K562 (cell line): ENCODE results near the gene TMEM81. TPM values are rescaled to one million over a fixed set of nuclear protein-coding genes. Genes with fewer than 3 reads are reported as not detected.
A peak's percentile ranks its signal among the peaks of the same experiment; 100 is the strongest.

ENCODE experiments used
- ATAC-seq: fragments of 200-7000 bp; cut with Tn5 transposase; 3 replicates; pipeline ENCODE4 v1.9.1; 2020; ENCODE audit warnings: moderate library complexity
- BruUV-seq: library from RNA; stranded (reverse); fragments of 400-500 nt; replicated peaks from 2 replicates; lab custom pipeline; 2021; lab: Mats Ljungman, UMichigan
- CTCF ChIA-PET: fragments of 300-600 bp; formaldehyde crosslinking; extraction: SDS; loops from one replicate; lab custom pipeline; 2021; ENCODE audit warnings: low intra/inter-chr PET ratio; lab: Yijun Ruan, JAX
- POLR2A ChIA-PET: fragments of 300-600, 350-650 bp; sonication (Branson Sonifier 250); formaldehyde crosslinking; extraction: SDS; loops from one replicate; lab custom pipeline; 2021; ENCODE audit warnings: antibody characterized with exemption, inconsistent platforms; lab: Yijun Ruan, JAX
- DNase-seq, 4 experiments: peaks; one replicate each; pipeline versions ENCODE4 v3.0.0 to v3.0.0-alpha.2; 2011 to 2018; ENCODE audit warnings: low spot score in 3 of 4, mixed read lengths in 3 of 4; ENCODE audit errors: extremely low read depth in 1 of 4
- FAIRE-seq: peaks from 2 replicates; lab custom pipeline; 2011; peaks lifted over from hg19 to GRCh38; lab: Jason Lieb, UNC
- H2AFZ ChIP-seq: 2 replicates; pipeline ENCODE4 v1.6.0; 2011; ENCODE audit warnings: low read depth, low read length, control low read depth, inconsistent platforms
- H3K27ac ChIP-seq: fragments of 200-600 bp; 3 replicates; pipeline ENCODE4 v1.8.0; 2011; ENCODE audit warnings: low read depth, mild to moderate bottlenecking, control low read depth, inconsistent platforms, low read length, moderate library complexity, mixed read lengths; ENCODE audit errors: extremely low read depth
- H3K27me3 ChIP-seq, 2 experiments: fragments of 300-600 bp in 1 of 2; 2 replicates in 1 of 2; 3 replicates in 1 of 2; pipeline versions ENCODE4 v1.6.0 to v1.8.0; 2011; ENCODE audit warnings: inconsistent platforms in 2 of 2, low read length in 2 of 2, mild to moderate bottlenecking in 1 of 2, mixed read lengths in 1 of 2, moderate library complexity in 1 of 2; ENCODE audit not compliant: control insufficient read depth in 2 of 2, insufficient read depth in 2 of 2
- H3K36me3 ChIP-seq: fragments of 300-600 bp; 3 replicates; pipeline ENCODE4 v1.8.0; 2011; ENCODE audit warnings: mild to moderate bottlenecking, low read length, inconsistent platforms; ENCODE audit not compliant: control insufficient read depth, insufficient read depth
- H3K4me1 ChIP-seq, 2 experiments: fragments of 200-600 bp in 1 of 2; replicated peaks in 1 of 2; 2 replicates in 1 of 2; 3 replicates in 1 of 2; pipeline versions ENCODE4 v1.5.1 to v1.8.0; 2011; ENCODE audit warnings: inconsistent platforms in 2 of 2, low read length in 2 of 2, mild to moderate bottlenecking in 1 of 2, mixed read lengths in 1 of 2, moderate library complexity in 1 of 2; ENCODE audit not compliant: control insufficient read depth in 2 of 2, insufficient read depth in 2 of 2
- H3K4me2 ChIP-seq: 2 replicates; pipeline ENCODE4 v1.6.1; 2011; ENCODE audit warnings: low read length, control low read depth, inconsistent platforms, mixed read lengths; ENCODE audit not compliant: insufficient read depth
- H3K4me3 ChIP-seq: fragments of 200-600 bp; sonication (generic), shearing (Covaris generic); 2 replicates; pipeline ENCODE4 v1.5.1; 2016; ENCODE audit warnings: control low read depth, inconsistent platforms
- H3K79me2 ChIP-seq: fragments of 200-600 bp; 3 replicates; pipeline ENCODE4 v1.8.0; 2011; ENCODE audit warnings: low read length, inconsistent platforms; ENCODE audit not compliant: control insufficient read depth, insufficient read depth
- H3K9ac ChIP-seq, 2 experiments: 2 replicates each; pipeline versions ENCODE4 v1.6.0 to v1.6.1; 2011; ENCODE audit warnings: low read depth in 2 of 2, low read length in 2 of 2, control low read depth in 1 of 2, inconsistent platforms in 1 of 2, mild to moderate bottlenecking in 1 of 2, mixed read lengths in 1 of 2; ENCODE audit not compliant: insufficient read depth in 1 of 2
- H3K9me1 ChIP-seq: one replicate; pipeline ENCODE4 v1.6.0; 2011; ENCODE audit warnings: inconsistent platforms, mild to moderate bottlenecking, low read length, moderate library complexity; ENCODE audit not compliant: control insufficient read depth, insufficient read depth
- H3K9me3 ChIP-seq: replicated peaks from 2 replicates; pipeline ENCODE4 v1.5.1; 2011; ENCODE audit warnings: low read depth, low read length, inconsistent platforms; ENCODE audit not compliant: control insufficient read depth, insufficient read depth
- H4K20me1 ChIP-seq: replicated peaks from 2 replicates; pipeline ENCODE4 v1.6.1; 2011; ENCODE audit warnings: low read length, inconsistent platforms, mixed read lengths; ENCODE audit not compliant: control insufficient read depth, insufficient read depth
- ATF3 ChIP-seq, 2 experiments: fragments of 450-650 bp in 1 of 2; sonication (generic) in 1 of 2; formaldehyde crosslinking in 1 of 2; IDR thresholded peaks in 1 of 2; conservative IDR thresholded peaks in 1 of 2; 2 replicates each; pipeline versions ENCODE4 v1.6.1 to v1.8.1; 2016 to 2023; ENCODE audit warnings: mild to moderate bottlenecking in 2 of 2, moderate library complexity in 2 of 2, inconsistent platforms in 1 of 2, missing genetic modification reagents in 1 of 2
- FOSL1 ChIP-seq: fragments of 200-800 bp; sonication (Bioruptor generic); conservative IDR thresholded peaks from 2 replicates; pipeline ENCODE4 v1.6.1; 2016; ENCODE audit warnings: missing genetic modification characterization, missing compliant biosample characterization
- JUND ChIP-seq, 2 experiments: IDR thresholded peaks; 2 replicates in 1 of 2; 3 replicates in 1 of 2; pipeline ENCODE4 v1.6.1; 2011; ENCODE audit warnings: borderline replicate concordance in 2 of 2, low read depth in 2 of 2, low read length in 2 of 2, improper control_type of control experiment in 1 of 2, missing biosample characterization in 1 of 2, missing genetic modification characterization in 1 of 2, missing genetic modification reagents in 1 of 2
- MTA1 ChIP-seq: fragments of 450-650 bp; IDR thresholded peaks from 2 replicates; pipeline ENCODE4 v1.6.1; 2017; ENCODE audit warnings: borderline replicate concordance
- NR4A1 ChIP-seq, 2 experiments: fragments of 250-450 bp in 1 of 2; fragments of 450-650 bp in 1 of 2; sonication (Bioruptor Pico) in 1 of 2; IDR thresholded peaks; 2 replicates each; pipeline versions ENCODE4 v1.4.0 to v1.6.1; 2016 to 2020; ENCODE audit warnings: mild to moderate bottlenecking in 2 of 2, missing compliant biosample characterization in 1 of 2, missing genetic modification characterization in 1 of 2, moderate library complexity in 1 of 2
- SMARCE1 ChIP-seq: fragments of 450-650 bp; IDR thresholded peaks from 2 replicates; pipeline ENCODE4 v1.7.1; 2016; ENCODE audit warnings: mild to moderate bottlenecking
- SPI1 ChIP-seq: IDR thresholded peaks from 2 replicates; pipeline ENCODE4 v1.6.1; 2011; ENCODE audit warnings: low read depth, low read length, control low read depth, borderline replicate concordance
- STAT5B ChIP-seq: fragments of 250-450 bp; sonication (Bioruptor Pico); IDR thresholded peaks from 2 replicates; pipeline ENCODE4 v1.8.0; 2021; ENCODE audit warnings: mild to moderate bottlenecking, inconsistent platforms
- ZNF384 ChIP-seq: IDR thresholded peaks from 2 replicates; pipeline ENCODE4 v1.6.1; 2012; ENCODE audit warnings: low read depth, low read length, improper control_type of control experiment
- WGBS: fragments of 100-300 bp; shearing (Covaris generic); methylation state at CpG from one replicate; pipeline ENCODE4 v1.1.6; 2016; ENCODE audit warnings: low coverage, mixed read lengths; ENCODE audit not compliant: insufficient coverage; ENCODE audit errors: missing lambda C conversion rate; 5-methylcytosine and 5-hydroxymethylcytosine counted together
- in situ Hi-C: fragments of 300-500 bp; cut with MboI; formaldehyde crosslinking; loops from 4 replicates; pipeline ENCODE4 v1.15.0; 2018; ENCODE audit warnings: inconsistent platforms, mixed read lengths
- intact Hi-C: fragments of 100-400 bp; cut with micrococcal nuclease; formaldehyde crosslinking; loops from 2 replicates; pipeline ENCODE4 v1.14.2; 2022
- polyA plus RNA-seq, 8 experiments: library from polyadenylated mRNA; depleted of rRNA in 4 of 8; stranded (reverse) in 5 of 8; unstranded in 3 of 8; fragments of >200 nt; fragmentation: Nextera tagmentation in 2 of 8; fragmentation: Illumina TruSeq in 1 of 8; extraction: Ambion mirVana in 2 of 8; extraction: Trizol in 1 of 8; gene quantifications; 2 replicates each; pipeline versions ENCODE4 v1.2.1 to v1.2.3, GENCODE V29; 2011 to 2014; ENCODE audit warnings: inconsistent platforms in 1 of 8, missing spikeins in 1 of 8
- total RNA-seq, 7 experiments: library from RNA; depleted of rRNA in 6 of 7; stranded (reverse); fragments of >200 nt in 6 of 7; fragmentation: Illumina TruSeq in 2 of 7; extraction: Trizol in 2 of 7; gene quantifications; 2 replicates each; pipeline versions ENCODE4 v1.2.1 to v1.2.3, GENCODE V29; 2011 to 2021; ENCODE audit warnings: low replicate concordance in 1 of 7
- TF ChIP-seq, protein P1 (sequence below), 3 experiments: fragments of 200-800 bp in 1 of 3; fragments of 250-450 bp in 1 of 3; fragments of 450-650 bp in 1 of 3; sonication (Bioruptor Pico) in 1 of 3; sonication (Bioruptor generic) in 1 of 3; formaldehyde crosslinking in 1 of 3; IDR thresholded peaks; 2 replicates each; pipeline versions ENCODE4 v1.6.1 to v1.8.0; 2016 to 2022; ENCODE audit warnings: mild to moderate bottlenecking in 2 of 3, missing genetic modification characterization in 2 of 3, missing compliant biosample characterization in 1 of 3, moderate library complexity in 1 of 3

Gene TMEM81
- total and polyA plus RNA-seq, 9 of the 15 experiments (the other 6 are each of a cell fraction or from before 2014, with no cell fraction given), result 3.2 to 6.1 (median 4.4) TPM

DNA sequence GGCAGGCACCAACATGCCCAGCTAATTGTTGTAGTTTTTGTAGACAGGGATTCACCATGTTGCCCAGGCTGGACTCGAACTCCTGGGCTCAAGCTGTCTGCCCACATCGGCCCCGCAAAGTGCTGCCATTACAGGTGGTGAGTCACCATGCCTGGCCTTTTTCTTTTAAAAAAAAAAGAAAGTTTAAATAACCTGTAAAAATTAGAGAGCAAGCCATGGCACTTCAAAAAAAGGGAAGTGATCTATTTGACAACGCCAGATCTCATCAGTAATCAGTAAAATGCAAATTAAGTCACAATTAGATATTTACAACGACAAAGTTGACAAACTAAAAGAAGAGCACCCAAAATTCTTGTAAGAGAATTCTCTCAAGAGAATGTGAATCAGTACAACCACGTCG is 40.5 kb upstream of the TMEM81 start:
- H3K4me3 ChIP-seq, result no peak overlapping the region
- peak overlapping the region; percentile 60 for H2AFZ ChIP-seq
- H3K27me3 ChIP-seq, result no peaks in the 10 kb centered on the region
- POLR2A ChIA-PET, result interaction anchor here (1.4 kb wide), 1 partner anchor 20 kb away, joined by 3 read pairs; no protein-coding TSS in a partner anchor
- DNase-seq (no peak), FAIRE-seq (no peak), ATAC-seq (no peak)
- in situ Hi-C loops (no loop called here), intact Hi-C loops (loop anchor here (5.0 kb wide), 1 partner anchor 73 kb away; no protein-coding TSS in a partner anchor)
- H3K9ac ChIP-seq, result peak overlapping the region in 1 of 2 experiments; percentile 59; a peak in 1 of 4 replicates
- BruUV-seq, result no TSS peak
- WGBS, result 41% methylated on average over 7 of the region's 7 CpGs
- peaks cover 23% of the 10 kb centered on the region for H3K79me2 ChIP-seq
- no peak overlapping the region; the same call in 2 of the 3 replicates for H3K27ac ChIP-seq
- H4K20me1 ChIP-seq, result peaks cover 5% of the 10 kb centered on the region; the same call in 1 of the 2 replicates
- no peaks in the 10 kb centered on the region for H3K9me3 ChIP-seq
- TF ChIP-seq FOSL1 (tag) (peak; percentile 47), SMARCE1 (peak; percentile 48; the same call in 1 of the 2 replicates), JUND (IDR thresholded peaks at IDR 0.05; ENCODE audit: borderline replicate concordance, low read depth, low read length) (peak; percentile 54), JUND (tag; IDR thresholded peaks at IDR 0.05; ENCODE audit: borderline replicate concordance, low read depth, low read length) (no peak; the same call in 2 of the 3 replicates), ATF3 (IDR thresholded peaks at IDR 0.05) (peak; percentile 61), ATF3 (CRISPR knock-in tag; conservative IDR thresholded peaks at IDR 0.05) (no peak), STAT5B (no peak), ZNF384 (peak; percentile 49; the same call in 1 of the 2 replicates), SPI1 (peak; percentile 93), NR4A1 (CRISPR knock-in tag; IDR thresholded peaks at IDR 0.05) (no peak), NR4A1 (tag; IDR thresholded peaks at IDR 0.05) (no peak), MTA1 (no peak)
- TF ChIP-seq, protein P1, sequence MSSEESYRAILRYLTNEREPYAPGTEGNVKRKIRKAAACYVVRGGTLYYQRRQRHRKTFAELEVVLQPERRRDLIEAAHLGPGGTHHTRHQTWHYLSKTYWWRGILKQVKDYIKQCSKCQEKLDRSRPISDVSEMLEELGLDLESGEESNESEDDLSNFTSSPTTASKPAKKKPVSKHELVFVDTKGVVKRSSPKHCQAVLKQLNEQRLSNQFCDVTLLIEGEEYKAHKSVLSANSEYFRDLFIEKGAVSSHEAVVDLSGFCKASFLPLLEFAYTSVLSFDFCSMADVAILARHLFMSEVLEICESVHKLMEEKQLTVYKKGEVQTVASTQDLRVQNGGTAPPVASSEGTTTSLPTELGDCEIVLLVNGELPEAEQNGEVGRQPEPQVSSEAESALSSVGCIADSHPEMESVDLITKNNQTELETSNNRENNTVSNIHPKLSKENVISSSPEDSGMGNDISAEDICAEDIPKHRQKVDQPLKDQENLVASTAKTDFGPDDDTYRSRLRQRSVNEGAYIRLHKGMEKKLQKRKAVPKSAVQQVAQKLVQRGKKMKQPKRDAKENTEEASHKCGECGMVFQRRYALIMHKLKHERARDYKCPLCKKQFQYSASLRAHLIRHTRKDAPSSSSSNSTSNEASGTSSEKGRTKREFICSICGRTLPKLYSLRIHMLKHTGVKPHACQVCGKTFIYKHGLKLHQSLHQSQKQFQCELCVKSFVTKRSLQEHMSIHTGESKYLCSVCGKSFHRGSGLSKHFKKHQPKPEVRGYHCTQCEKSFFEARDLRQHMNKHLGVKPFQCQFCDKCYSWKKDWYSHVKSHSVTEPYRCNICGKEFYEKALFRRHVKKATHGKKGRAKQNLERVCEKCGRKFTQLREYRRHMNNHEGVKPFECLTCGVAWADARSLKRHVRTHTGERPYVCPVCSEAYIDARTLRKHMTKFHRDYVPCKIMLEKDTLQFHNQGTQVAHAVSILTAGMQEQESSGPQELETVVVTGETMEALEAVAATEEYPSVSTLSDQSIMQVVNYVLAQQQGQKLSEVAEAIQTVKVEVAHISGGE (CRISPR knock-in tag; IDR thresholded peaks at IDR 0.05), result peak in 1 of 3 experiments; percentile 41; a peak in 2 of 6 replicates
- TF ChIP-seq, all 486 proteins: peak for 7
- Histone ChIP-seq H3K36me3 (peaks cover 6% of the 10 kb centered on the region; the same call in 1 of the 3 replicates), H3K9me1 (no peaks in the 10 kb centered on the region), H3K4me2 (no peak overlapping the region), H3K4me1 (peaks cover 13 to 14% of the 10 kb centered on the region in 2 experiments; a peak in 4 of 5 replicates)
- CTCF ChIA-PET, result no interaction called here
